GM18858 (cell line): ENCODE data around the gene UGT3A2.

Source experiments
- ATAC-seq: cut with Tn5 transposase; IDR thresholded peaks from one replicate; pipeline ENCODE4 v1.9.1; 2021; ENCODE audit not compliant: unreplicated experiment

Gene UGT3A2, protein sequence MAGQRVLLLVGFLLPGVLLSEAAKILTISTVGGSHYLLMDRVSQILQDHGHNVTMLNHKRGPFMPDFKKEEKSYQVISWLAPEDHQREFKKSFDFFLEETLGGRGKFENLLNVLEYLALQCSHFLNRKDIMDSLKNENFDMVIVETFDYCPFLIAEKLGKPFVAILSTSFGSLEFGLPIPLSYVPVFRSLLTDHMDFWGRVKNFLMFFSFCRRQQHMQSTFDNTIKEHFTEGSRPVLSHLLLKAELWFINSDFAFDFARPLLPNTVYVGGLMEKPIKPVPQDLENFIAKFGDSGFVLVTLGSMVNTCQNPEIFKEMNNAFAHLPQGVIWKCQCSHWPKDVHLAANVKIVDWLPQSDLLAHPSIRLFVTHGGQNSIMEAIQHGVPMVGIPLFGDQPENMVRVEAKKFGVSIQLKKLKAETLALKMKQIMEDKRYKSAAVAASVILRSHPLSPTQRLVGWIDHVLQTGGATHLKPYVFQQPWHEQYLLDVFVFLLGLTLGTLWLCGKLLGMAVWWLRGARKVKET

GRCh38 chr5:36066540-36067210 lies at the start of gene UGT3A2:
Gene UGT3A2 (minus strand): TSS chr5:36066882. CDS start chr5:36066789, 93 bp downstream.
- ATAC-seq, result no peak

- no peak for ATAC-seq
Measured at GRCh38 chr5:36111238-36111637, 44.6 kb upstream of the UGT3A2 start.

DNA sequence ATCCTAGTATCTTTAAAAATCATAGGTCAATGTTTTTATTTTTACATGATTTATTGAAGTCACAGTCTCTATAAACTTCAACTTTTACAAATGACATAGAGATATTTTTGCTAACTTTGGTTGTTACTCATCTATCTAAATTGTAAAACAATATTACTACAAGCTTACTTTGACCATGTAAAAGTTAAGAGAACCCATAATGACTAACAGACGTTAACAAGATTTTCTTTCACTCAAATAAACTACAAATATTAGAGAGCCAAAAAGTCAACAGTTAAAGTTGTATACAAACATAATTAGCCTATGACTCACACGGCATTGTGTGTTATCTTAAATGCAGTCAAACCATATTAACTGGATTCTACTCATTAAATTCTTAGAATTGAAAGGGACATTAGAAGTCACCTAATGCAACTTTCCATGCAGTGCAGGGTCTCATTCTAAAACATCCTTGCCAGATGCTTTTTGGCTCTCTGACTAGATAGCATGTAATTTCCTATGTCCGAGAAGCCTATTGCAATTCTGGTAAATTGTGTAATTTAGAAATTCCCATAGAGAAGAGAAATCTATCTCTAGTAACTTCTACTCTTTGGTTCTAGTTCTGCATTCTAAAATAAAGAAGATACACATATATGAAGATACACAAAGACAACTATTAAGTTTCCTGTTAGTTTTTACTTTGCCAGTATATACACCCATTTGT lies 42.2 kb upstream of the UGT3A2 start:
- ATAC-seq, result no peak

DNA sequence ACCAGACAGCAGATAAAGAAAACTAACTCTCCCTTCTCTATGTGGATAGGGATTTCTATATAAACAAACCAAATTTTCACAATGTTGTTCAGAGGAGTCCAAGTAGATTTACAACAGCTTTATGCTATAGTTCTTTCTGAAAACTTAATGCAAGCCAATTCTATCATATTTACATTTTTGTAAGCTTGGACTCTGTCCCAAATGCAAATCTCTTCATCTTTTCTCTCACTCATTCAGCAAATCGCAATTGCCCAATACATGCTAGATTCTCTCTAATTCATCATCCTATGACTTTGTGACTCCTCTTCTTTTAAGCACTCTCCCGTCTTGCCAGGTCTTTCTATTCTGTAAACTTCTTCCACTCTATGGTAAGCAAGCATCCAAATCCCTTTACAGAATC lies 39.1 kb upstream of the UGT3A2 start:
- no peak for ATAC-seq

DNA sequence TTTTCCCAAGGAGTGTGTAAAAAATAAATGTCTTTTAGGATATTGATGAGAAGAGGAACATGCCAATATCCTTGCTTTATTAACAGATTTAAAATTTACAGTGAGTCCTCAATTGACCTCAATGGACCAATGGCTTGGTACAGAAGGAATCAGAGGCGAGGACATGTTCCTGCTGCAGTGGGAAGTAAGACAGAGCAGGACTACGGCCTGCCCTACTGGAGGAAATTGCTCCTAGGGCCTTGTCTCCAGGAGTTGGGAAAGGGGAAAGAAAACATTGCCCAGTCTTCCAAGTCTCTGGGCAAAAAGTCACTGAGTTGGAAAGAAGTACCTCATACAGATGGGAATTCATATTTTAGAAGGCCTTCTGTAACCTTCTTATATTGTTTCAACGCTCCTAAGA lies 33.1 kb upstream of the UGT3A2 start:
- no peak for ATAC-seq

DNA sequence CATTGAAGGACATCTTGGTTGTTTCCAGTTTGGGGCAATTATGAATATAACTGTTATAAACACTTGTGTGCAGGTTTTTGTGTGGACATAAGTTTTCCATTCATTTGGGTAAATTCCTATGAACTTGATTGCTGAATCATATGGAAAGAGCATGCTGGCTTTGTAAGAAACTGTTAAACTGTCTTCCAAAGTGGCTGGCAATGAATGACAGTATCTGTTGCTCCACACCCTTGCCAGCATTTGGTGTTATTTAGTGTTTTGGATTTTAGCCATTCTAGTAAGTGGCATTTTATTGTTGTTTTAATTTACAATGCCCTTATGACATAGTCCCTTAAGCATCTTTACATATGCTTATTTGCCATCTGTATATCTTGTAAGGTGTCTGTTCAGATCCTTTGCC lies 29.8 kb upstream of the UGT3A2 start:
- no peak for ATAC-seq

DNA sequence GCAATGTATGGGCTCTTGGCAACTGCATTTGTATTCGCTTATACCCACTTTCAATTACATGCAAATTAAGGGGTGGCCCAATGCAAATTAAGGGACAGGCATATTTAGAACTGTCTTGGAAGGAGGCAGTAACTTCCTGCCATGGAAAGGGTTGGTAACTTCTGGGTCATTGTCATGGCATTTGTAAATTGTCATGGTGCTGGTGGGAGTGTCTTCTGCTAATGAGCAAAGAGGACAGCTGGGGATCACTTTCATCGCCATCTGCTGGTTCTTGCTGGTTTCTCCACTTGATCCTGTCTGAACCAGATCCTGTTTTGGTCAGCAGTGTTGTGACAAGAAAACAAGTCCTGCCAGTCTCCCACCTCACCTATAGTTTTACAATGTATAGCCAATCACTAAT lies 23.3 kb upstream of the UGT3A2 start:
- peak; percentile 74 for ATAC-seq

DNA sequence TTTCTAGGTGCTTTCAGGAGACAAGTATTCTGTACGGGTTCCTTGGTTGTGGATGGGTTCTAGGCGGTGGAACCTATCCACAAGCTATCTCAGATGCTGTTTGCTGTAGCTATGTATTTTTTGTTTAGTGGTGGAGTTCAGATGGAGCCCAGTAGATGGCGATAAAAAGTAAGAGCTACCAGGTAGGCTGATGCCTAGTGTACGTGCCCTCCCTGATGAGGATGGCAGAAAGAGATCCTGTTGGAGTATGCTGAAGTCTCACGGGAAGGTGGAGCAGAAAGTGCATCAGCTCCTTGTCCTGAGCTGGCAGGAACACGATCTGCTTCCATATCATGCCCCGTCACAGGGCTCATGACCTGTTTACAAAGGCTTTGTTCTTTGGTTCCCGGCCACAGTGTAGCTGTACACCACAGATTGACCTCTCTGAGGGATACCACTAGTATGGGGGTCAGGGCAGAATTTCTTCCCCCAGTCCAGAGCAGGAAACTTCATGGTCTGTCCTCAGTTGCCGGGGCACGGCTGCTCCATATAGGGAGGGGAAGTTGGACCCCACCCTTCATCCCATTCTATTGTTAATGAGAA lies 12.6 kb upstream of the UGT3A2 start:
- ATAC-seq, result peak; percentile 97

GRCh38 chr5:36078430-36078829 lies 11.7 kb upstream of the UGT3A2 start:
- ATAC-seq, result no peak

DNA sequence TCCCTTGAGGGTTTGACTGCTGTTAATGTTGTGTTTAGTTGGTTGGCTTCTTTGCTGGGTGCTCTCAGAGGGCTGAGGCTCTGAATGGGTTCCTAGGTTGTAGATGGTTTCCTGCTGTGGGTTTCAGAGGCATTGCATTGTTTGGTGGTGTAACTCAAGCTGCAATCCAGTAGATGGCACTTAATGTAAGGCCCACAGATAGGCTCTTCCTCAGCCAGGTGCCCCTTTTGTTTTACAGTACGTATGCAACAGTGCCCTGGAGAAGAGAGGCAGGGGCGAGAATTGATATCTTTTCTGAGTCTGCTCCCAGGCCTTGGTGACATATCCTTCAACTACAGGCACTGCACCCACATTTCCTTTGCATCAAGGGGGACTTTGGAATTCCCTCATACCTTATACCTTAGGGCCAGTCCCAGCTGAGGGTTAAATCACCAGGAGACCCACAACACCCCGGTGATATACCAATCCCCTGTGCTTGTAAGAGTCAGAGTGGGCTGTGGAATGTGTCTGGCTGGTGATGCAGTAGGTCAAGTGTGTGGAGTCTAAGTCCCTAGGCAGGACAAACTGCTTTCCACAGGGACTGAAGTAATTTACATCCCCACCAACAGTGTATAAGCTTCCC lies 7.0 kb upstream of the UGT3A2 start:
- ATAC-seq, result peak; percentile 71

- peak; percentile 85 for ATAC-seq
Measured at GRCh38 chr5:36070687-36071571, 4.2 kb upstream of the UGT3A2 start.

- ATAC-seq, result no peak
Measured at GRCh38 chr5:36068751-36069281, 2.1 kb upstream of the UGT3A2 start.

- no peak for ATAC-seq
Measured at GRCh38 chr5:36066001-36066539, 612 bp downstream of the UGT3A2 start.

DNA sequence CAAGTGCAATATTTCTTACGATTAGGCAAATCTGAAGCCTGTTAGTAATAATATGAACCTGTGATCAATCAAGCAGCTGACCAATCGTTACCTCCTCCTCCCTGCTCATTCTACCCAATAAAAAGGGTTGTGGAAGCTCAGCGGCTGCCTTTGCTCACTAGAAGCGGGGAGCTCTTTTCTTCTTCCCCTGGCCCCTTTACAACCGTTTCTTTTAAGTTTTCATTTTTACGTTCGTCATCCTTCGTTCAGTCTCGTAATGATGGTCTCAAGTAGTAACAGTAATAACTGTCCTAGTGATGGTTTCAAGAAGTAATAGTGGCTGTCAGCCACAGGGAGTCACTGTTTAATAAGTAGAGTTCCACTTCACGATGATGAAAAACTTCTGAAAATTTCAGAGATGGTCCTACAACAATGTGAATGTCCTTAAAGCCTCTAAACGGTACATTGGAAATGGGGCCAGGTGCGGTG lies 6.2 kb downstream of the UGT3A2 start:
- no peak for ATAC-seq

DNA sequence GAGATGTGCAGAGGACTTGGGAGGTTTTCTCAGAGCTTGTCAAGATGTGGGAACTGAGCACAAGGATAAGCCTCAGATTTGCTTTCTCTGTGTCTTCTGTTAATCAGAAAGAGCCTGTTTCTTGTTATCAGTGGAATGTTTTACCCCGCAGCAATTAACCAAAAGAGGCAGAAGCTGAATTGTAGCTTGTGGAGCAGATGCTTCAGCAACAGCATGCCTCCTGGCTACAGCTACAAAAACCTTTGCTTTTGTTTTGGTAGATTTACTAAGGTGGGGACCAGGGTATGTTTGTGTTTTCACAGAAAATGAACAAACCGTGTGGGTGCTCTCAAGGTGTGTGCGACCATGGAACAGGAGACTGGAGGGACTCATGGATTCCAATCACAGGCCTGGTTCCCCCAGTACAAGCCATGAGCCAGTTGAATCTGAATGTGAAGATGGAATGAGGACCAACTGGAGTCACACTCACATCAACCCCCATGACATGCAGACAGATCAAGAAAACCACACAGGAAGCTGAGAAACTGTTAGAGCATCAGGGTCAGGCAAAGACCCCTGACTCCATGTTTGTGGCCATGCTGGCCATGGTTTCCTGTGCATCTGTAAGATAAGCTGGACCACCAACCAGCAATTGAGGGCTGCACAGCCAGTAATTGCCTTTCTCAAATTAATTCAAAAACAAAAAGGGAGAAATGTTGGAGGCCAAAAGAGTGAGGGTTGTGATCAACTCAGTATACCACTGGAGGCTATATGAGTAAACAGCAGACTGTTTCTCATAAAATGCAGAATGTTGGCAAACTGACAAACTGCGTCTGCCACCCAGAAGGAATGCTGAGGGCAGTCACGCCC lies 6.9 kb downstream of the UGT3A2 start:
- no peak for ATAC-seq

- no peak for ATAC-seq
Measured at GRCh38 chr5:36058776-36059175, 7.9 kb downstream of the UGT3A2 start.

DNA sequence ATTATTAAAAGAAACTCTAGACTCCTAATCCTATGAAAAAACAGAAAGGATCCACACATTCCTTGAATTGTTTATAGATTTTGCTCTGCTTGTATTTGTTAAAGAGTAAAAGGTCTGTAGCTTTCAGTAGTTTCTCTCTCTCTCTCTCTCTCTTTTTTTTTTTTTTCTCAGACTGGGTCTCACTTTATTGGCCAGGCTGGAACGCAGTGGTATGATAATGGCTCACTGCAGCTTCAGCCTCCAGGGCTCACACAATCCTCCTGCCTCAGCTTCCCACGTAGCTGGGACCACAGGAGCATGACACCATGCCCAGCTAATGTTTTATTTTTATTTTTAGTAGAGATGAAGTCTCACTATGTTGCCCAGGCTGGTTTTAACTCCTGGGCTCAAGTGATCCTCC lies 9.3 kb downstream of the UGT3A2 start:
- no peak for ATAC-seq

DNA sequence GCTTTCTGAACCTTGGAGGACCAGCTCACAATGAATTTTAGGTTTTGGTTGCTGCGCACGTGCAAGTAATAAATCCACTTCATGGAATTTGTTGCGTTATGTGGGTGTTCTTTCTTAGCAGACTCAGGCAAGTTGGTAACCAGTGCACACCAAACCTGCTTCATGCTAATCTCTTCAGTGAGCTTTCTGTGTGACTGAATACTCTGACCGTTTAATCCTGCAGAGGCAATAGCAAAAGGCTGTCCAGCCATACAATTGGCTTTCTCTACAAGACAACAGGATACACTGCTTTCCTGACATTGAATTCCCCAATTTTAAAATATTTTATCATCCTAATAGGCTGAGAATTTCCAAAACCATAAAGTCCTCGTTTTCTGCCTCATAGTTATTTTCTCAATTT lies 10.3 kb downstream of the UGT3A2 start:
- ATAC-seq, result no peak
